ENCODE results near the gene RAPGEF2. TPM values are rescaled to one million over a fixed set of nuclear protein-coding genes. Genes with fewer than 3 reads are reported as not detected.

RAPGEF2 gene
- total and polyA plus RNA-seq, 2 experiments from 2014 or later = 8.4 to 79.3 TPM

DNA sequence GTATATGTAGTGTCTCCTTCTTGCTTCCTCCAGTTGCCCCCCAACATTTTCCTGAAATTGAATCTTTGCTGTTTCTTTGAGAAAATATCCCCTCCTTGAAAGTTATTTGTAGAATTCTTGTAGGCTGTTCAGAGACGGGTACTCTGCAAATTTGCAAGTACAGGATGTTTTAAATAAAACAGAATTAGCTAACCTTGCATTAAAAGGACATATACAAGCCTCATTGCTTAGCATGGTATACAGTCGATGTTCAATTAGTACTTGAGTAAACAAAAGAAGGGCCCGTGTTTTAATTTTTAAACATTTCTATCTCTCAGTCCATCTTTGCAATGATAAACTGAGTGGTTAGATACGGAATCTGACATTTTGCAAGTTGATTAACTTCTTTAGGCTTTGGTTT, 50.8 kb downstream of the RAPGEF2 start:
- Histone ChIP-seq H3K9me3 (ENCODE audit: low read depth) (no peaks in the 10 kb centered on the region), H3K36me3 (replicated peaks; ENCODE audit: insufficient read depth, low read depth) (no peaks in the 10 kb centered on the region), H3K79me2 (peaks cover 99% of the 10 kb centered on the region), H3K9me2 (replicated peaks; ENCODE audit: insufficient read depth) (no peaks in the 10 kb centered on the region), H2AFZ (no peak overlapping the region), H3K4me3 (no peak overlapping the region), H4K20me1 (ENCODE audit: insufficient read depth, poor library complexity, severe bottlenecking) (peaks cover 84% of the 10 kb centered on the region), H3K27me3 (no peaks in the 10 kb centered on the region), H3K27ac (no peak overlapping the region), H3K4me2 (no peak overlapping the region), H3K4me1 (ENCODE audit: insufficient read depth) (peaks cover 14% of the 10 kb centered on the region)
- DNase-seq (ENCODE audit: low spot score) = no peak
- 64% methylated on average over 4 of the region's 4 CpGs for WGBS (ENCODE audit: low lambda C conversion rate, missing lambda C conversion rate)
- TF ChIP-seq EZH2phosphoT487 (IDR thresholded peaks at IDR 0.05; ENCODE audit: low read depth, severe bottlenecking, unreplicated experiment) (no peak), EZH2 (IDR thresholded peaks at IDR 0.05; ENCODE audit: borderline replicate concordance) (no peak)

DNA sequence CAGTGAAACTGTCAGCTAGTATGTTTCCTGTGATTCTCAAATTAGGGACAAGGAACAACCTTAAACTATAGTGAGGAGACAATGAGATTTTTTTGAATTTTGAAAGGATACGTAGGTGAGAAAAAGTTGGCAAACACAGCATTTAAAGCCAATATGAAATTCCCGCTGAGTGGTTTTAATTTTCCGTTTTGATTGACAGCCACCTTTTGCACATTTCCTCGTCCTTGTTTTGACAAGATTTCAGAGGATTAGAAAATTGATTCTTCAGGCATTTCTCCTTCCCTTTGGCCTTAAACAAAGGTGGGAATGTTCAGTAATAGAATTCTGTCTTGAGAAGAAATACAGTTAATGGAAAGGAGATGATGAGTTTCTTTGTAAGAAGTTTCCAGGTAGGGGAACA, 52.2 kb downstream of the RAPGEF2 start:
- H3K9me3 ChIP-seq (ENCODE audit: low read depth) = no peaks in the 10 kb centered on the region
- DNase-seq (ENCODE audit: low spot score) = no peak
- H4K20me1 ChIP-seq (ENCODE audit: insufficient read depth, poor library complexity, severe bottlenecking) = peaks cover 79% of the 10 kb centered on the region
- peaks cover 96% of the 10 kb centered on the region for H3K79me2 ChIP-seq
- H3K4me2 ChIP-seq = no peak overlapping the region
- H3K4me1 ChIP-seq (ENCODE audit: insufficient read depth) = peaks cover 14% of the 10 kb centered on the region
- no peak overlapping the region for H3K27ac ChIP-seq
- H3K9me2 ChIP-seq (replicated peaks; ENCODE audit: insufficient read depth) = no peaks in the 10 kb centered on the region
- no peak for TF ChIP-seq EZH2 (IDR thresholded peaks at IDR 0.05; ENCODE audit: borderline replicate concordance)
- TF ChIP-seq, protein P1, sequence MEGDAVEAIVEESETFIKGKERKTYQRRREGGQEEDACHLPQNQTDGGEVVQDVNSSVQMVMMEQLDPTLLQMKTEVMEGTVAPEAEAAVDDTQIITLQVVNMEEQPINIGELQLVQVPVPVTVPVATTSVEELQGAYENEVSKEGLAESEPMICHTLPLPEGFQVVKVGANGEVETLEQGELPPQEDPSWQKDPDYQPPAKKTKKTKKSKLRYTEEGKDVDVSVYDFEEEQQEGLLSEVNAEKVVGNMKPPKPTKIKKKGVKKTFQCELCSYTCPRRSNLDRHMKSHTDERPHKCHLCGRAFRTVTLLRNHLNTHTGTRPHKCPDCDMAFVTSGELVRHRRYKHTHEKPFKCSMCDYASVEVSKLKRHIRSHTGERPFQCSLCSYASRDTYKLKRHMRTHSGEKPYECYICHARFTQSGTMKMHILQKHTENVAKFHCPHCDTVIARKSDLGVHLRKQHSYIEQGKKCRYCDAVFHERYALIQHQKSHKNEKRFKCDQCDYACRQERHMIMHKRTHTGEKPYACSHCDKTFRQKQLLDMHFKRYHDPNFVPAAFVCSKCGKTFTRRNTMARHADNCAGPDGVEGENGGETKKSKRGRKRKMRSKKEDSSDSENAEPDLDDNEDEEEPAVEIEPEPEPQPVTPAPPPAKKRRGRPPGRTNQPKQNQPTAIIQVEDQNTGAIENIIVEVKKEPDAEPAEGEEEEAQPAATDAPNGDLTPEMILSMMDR (IDR thresholded peaks at IDR 0.05; ENCODE audit: poor library complexity) = no peak
- TF ChIP-seq EZH2phosphoT487 (IDR thresholded peaks at IDR 0.05; ENCODE audit: low read depth, severe bottlenecking, unreplicated experiment) = no peak
- no peak overlapping the region for H3K4me3 ChIP-seq
- WGBS (ENCODE audit: low lambda C conversion rate, missing lambda C conversion rate) = 90% methylated on average over 4 of the region's 4 CpGs
- no peak overlapping the region for H2AFZ ChIP-seq
- H3K36me3 ChIP-seq (replicated peaks; ENCODE audit: insufficient read depth, low read depth) = no peaks in the 10 kb centered on the region
- no peaks in the 10 kb centered on the region for H3K27me3 ChIP-seq

DNA sequence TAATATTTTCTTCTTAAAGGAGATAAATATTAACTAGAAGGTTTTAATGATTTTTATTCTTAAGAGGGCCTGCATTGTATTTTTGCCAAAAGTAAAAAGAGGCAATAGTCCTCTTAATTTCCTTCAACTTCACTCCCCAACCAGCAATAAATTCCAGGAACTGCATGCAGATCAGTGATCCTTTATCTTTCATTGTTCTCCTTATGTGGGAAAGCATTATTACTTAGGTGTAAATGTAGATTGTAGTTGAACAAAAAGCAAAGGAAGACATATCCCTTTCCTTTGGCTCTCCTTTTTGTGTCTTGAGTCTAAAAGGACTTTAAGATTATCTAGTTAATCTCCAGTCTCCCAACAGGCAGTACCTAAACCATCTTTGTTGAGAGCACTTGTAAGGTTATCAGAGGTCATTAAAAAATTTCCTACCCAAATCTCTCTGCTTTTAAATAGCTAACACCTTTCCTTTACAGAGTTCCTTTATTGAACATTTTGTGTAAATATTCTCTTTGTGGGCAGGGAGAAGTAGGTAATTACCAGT, 55.3 kb downstream of the RAPGEF2 start:
- Histone ChIP-seq H3K9me3 (ENCODE audit: low read depth) (no peaks in the 10 kb centered on the region), H3K4me2 (no peak overlapping the region), H3K27me3 (no peaks in the 10 kb centered on the region), H3K27ac (no peak overlapping the region), H3K4me3 (no peak overlapping the region), H3K4me1 (ENCODE audit: insufficient read depth) (peaks cover 21% of the 10 kb centered on the region), H3K36me3 (replicated peaks; ENCODE audit: insufficient read depth, low read depth) (no peaks in the 10 kb centered on the region), H3K9me2 (replicated peaks; ENCODE audit: insufficient read depth) (no peaks in the 10 kb centered on the region), H3K79me2 (peaks cover 97% of the 10 kb centered on the region), H4K20me1 (ENCODE audit: insufficient read depth, poor library complexity, severe bottlenecking) (peaks cover 80% of the 10 kb centered on the region), H2AFZ (no peak overlapping the region)
- DNase-seq (ENCODE audit: low spot score) = no peak
- TF ChIP-seq, protein P1 (IDR thresholded peaks at IDR 0.05; ENCODE audit: poor library complexity) = no peak
- TF ChIP-seq EZH2phosphoT487 (IDR thresholded peaks at IDR 0.05; ENCODE audit: low read depth, severe bottlenecking, unreplicated experiment) (no peak), EZH2 (IDR thresholded peaks at IDR 0.05; ENCODE audit: borderline replicate concordance) (no peak)

DNA sequence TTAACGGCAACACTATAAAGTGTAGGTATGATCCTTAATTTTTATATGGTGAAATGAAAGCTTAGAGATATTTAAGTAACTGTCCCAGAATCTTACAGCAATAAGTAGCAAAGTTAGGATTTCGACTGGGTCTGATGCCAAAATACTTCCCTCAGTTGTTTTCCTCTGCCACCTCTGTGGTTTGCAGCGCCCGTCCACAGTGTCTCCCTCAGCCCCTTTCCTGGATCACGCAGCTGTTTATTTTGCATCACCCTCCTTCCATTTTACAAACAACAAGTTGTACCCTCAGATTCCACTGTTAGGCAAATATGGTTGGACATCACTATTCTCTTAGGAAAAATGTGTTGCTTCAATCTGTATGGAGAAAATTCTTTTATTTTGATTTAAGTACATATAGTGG, 56.1 kb downstream of the RAPGEF2 start:
- Histone ChIP-seq H3K79me2 (peaks cover 96% of the 10 kb centered on the region), H2AFZ (no peak overlapping the region), H3K27ac (no peak overlapping the region), H3K9me3 (ENCODE audit: low read depth) (no peaks in the 10 kb centered on the region), H3K36me3 (replicated peaks; ENCODE audit: insufficient read depth, low read depth) (no peaks in the 10 kb centered on the region), H3K4me3 (no peak overlapping the region), H3K27me3 (no peaks in the 10 kb centered on the region), H3K9me2 (replicated peaks; ENCODE audit: insufficient read depth) (no peaks in the 10 kb centered on the region), H4K20me1 (ENCODE audit: insufficient read depth, poor library complexity, severe bottlenecking) (peaks cover 75% of the 10 kb centered on the region), H3K4me1 (ENCODE audit: insufficient read depth) (peaks cover 21% of the 10 kb centered on the region), H3K4me2 (no peak overlapping the region)
- no peak for DNase-seq (ENCODE audit: low spot score)
- TF ChIP-seq EZH2 (IDR thresholded peaks at IDR 0.05; ENCODE audit: borderline replicate concordance) = no peak
- TF ChIP-seq, protein P1 (IDR thresholded peaks at IDR 0.05; ENCODE audit: poor library complexity) = no peak
- TF ChIP-seq EZH2phosphoT487 (IDR thresholded peaks at IDR 0.05; ENCODE audit: low read depth, severe bottlenecking, unreplicated experiment) = no peak
- WGBS (ENCODE audit: low lambda C conversion rate, missing lambda C conversion rate) = 78% methylated on average over 5 of the region's 5 CpGs

All from hepatocyte (in vitro differentiated cells).